ENCODE results near the gene SPAST. TPM values are rescaled to one million over a fixed set of nuclear protein-coding genes. Genes with fewer than 3 reads are reported as not detected.
"Not testable (repeated sequence)": the region's sequence is repeated elsewhere in the genome, so short reads cannot be mapped to it uniquely, and the experiment has no call there.

The SPAST gene
- total RNA-seq, 1 experiment from 2014 or later, result 37.8 TPM

GRCh38 chr2:32192418-32192817, 129.1 kb downstream of the SPAST start:
- H3K36me3 ChIP-seq (ENCODE audit: control insufficient read depth, insufficient read depth, low read length), result peaks cover 8% of the 10 kb centered on the region; the same call in 1 of the 2 replicates
- DNase-seq (ENCODE audit: low read depth, low spot score) (no peak), ATAC-seq (no peak)
- BruUV-seq (replicated peaks), result no TSS peak
- in situ Hi-C loops (cut with HindIII; ENCODE audit: low pct_unique_long_range_greater_than_20kb, low sequenced_read_pairs) (no loop called here), intact Hi-C loops (cut with micrococcal nuclease; ENCODE audit: unreplicated experiment) (no loop called here)
- no peak overlapping the region for H3K4me3 ChIP-seq (ENCODE audit: low read depth in 2 of 2, low read length in 2 of 2)
- TF ChIP-seq POLR2AphosphoS5 (IDR thresholded peaks at IDR 0.05; ENCODE audit: low read depth, low read length) (no peak), SIN3A (IDR thresholded peaks at IDR 0.05; ENCODE audit: borderline replicate concordance, insufficient read depth, low read depth, low read length) (no peak), CTCF (IDR thresholded peaks at IDR 0.05) (no peak), REST (IDR thresholded peaks at IDR 0.05; ENCODE audit: insufficient read depth in 1 of 2, low read depth in 2 of 2, low read length in 1 of 2) (no peak), TCF7L2 (IDR thresholded peaks at IDR 0.05; ENCODE audit: low read depth, low read length) (no peak)
- H3K27ac ChIP-seq (ENCODE audit: low read length), result no peak overlapping the region
- ChIA-PET POLR2A (no interaction called here), CTCF (no interaction called here)
- no peaks in the 10 kb centered on the region for H3K27me3 ChIP-seq (ENCODE audit: control insufficient read depth, insufficient read depth, low read length)
- H3K9me3 ChIP-seq (ENCODE audit: control insufficient read depth, insufficient read depth, low read depth, low read length), result no peaks in the 10 kb centered on the region
- H3K4me1 ChIP-seq (ENCODE audit: control insufficient read depth, insufficient read depth, low read length), result no peaks in the 10 kb centered on the region

GRCh38 chr2:32200814-32201213, 137.5 kb downstream of the SPAST start:
- Histone ChIP-seq H3K27me3 (ENCODE audit: control insufficient read depth, insufficient read depth, low read length) (no peaks in the 10 kb centered on the region), H3K27ac (ENCODE audit: low read length) (no peak overlapping the region), H3K9me3 (ENCODE audit: control insufficient read depth, insufficient read depth, low read depth, low read length) (no peaks in the 10 kb centered on the region), H3K4me3 (ENCODE audit: low read depth in 2 of 2, low read length in 2 of 2) (no peak overlapping the region), H3K36me3 (ENCODE audit: control insufficient read depth, insufficient read depth, low read length) (0 out of 2 replicates have a peak, but pooled peaks cover 2% of the 10 kb centered on the region), H3K4me1 (ENCODE audit: control insufficient read depth, insufficient read depth, low read length) (no peaks in the 10 kb centered on the region)
- ChIA-PET POLR2A (no interaction called here), CTCF (no interaction called here)
- no peak for DNase-seq (ENCODE audit: low read depth, low spot score)
- intact Hi-C loops (cut with micrococcal nuclease; ENCODE audit: unreplicated experiment) (no loop called here), in situ Hi-C loops (cut with HindIII; ENCODE audit: low pct_unique_long_range_greater_than_20kb, low sequenced_read_pairs) (no loop called here)
- no peak for TF ChIP-seq CTCF (IDR thresholded peaks at IDR 0.05)
- no peak for TF ChIP-seq SIN3A (IDR thresholded peaks at IDR 0.05; ENCODE audit: borderline replicate concordance, insufficient read depth, low read depth, low read length)
- TF ChIP-seq REST (IDR thresholded peaks at IDR 0.05; ENCODE audit: insufficient read depth in 1 of 2, low read depth in 2 of 2, low read length in 1 of 2), result no peak
- no peak for TF ChIP-seq POLR2AphosphoS5 (IDR thresholded peaks at IDR 0.05; ENCODE audit: low read depth, low read length)
- no peak for TF ChIP-seq TCF7L2 (IDR thresholded peaks at IDR 0.05; ENCODE audit: low read depth, low read length)
- ATAC-seq, result no peak
- no TSS peak for BruUV-seq (replicated peaks)

GRCh38 chr2:32203428-32203827, 140.1 kb downstream of the SPAST start:
- DNase-seq (ENCODE audit: low read depth, low spot score); in situ Hi-C loops (cut with HindIII; ENCODE audit: low pct_unique_long_range_greater_than_20kb, low sequenced_read_pairs); H3K4me3 ChIP-seq (ENCODE audit: low read depth in 2 of 2, low read length in 2 of 2); H3K27me3 ChIP-seq (ENCODE audit: control insufficient read depth, insufficient read depth, low read length); H3K4me1 ChIP-seq (ENCODE audit: control insufficient read depth, insufficient read depth, low read length); H3K9me3 ChIP-seq (ENCODE audit: control insufficient read depth, insufficient read depth, low read depth, low read length); intact Hi-C loops (cut with micrococcal nuclease; ENCODE audit: unreplicated experiment); ATAC-seq; POLR2A ChIA-PET; H3K27ac ChIP-seq (ENCODE audit: low read length); CTCF ChIA-PET; H3K36me3 ChIP-seq (ENCODE audit: control insufficient read depth, insufficient read depth, low read length): not testable (repeated sequence)
- TSS peak; percentile 12 for BruUV-seq (replicated peaks)

Data from Panc1 (cell line).